ENCODE results near the gene WFDC2.

GRCh38 chr20:45510242-45510862, 40.8 kb downstream of the WFDC2 start:
- TF ChIP-seq CTCF (IDR thresholded peaks at IDR 0.05; ENCODE audit: low read depth, low read length) (no peak), POLR2A (IDR thresholded peaks at IDR 0.05; ENCODE audit: extremely low read depth, insufficient read length) (no peak), MYC (IDR thresholded peaks at IDR 0.05; ENCODE audit: low read depth, low read length) (no peak)
